K562 (cell line): Measurements from ENCODE around the gene LAGE3. TPM values are rescaled to one million over a fixed set of nuclear protein-coding genes. Genes with fewer than 3 reads are reported as not detected.
A peak's percentile ranks its signal among the peaks of the same experiment; 100 is the strongest.

Source experiments
- EP400 ChIP-seq: fragments of 450-650 bp; IDR thresholded peaks from 2 replicates; pipeline ENCODE4 v1.6.1; 2017; ENCODE audit warnings: antibody characterized with exemption, mild to moderate bottlenecking, moderate library complexity
- HNRNPH1 ChIP-seq: fragments of 200-400 bp; formaldehyde crosslinking; optimal IDR thresholded peaks from 2 replicates; pipeline ENCODE3; 2017; ENCODE audit warnings: low read depth, mild to moderate bottlenecking, low read length, moderate library complexity
- KAT7 ChIP-seq: sonication (generic); formaldehyde crosslinking; IDR thresholded peaks from 2 replicates; pipeline ENCODE4 v1.8.0; 2022; ENCODE audit warnings: missing genetic modification reagents, mild to moderate bottlenecking, borderline replicate concordance
- KDM4B ChIP-seq, 2 experiments: fragments of 450-650 bp in 1 of 2; sonication (generic) in 1 of 2; IDR thresholded peaks; 2 replicates each; pipeline ENCODE4 v1.6.1; 2016 to 2017; ENCODE audit warnings: borderline replicate concordance in 2 of 2, antibody characterized with exemption in 1 of 2, low read depth in 1 of 2, mild to moderate bottlenecking in 1 of 2
- KLF10 ChIP-seq: fragments of 250-450 bp; sonication (Bioruptor Pico); IDR thresholded peaks from 2 replicates; pipeline ENCODE4 v1.6.1; 2021; ENCODE audit warnings: matching md5 sums
- POLR3A ChIP-seq: IDR thresholded peaks from 2 replicates; pipeline ENCODE4 v1.6.1; 2011; ENCODE audit warnings: borderline replicate concordance, mild to moderate bottlenecking, moderate library complexity; ENCODE audit not compliant: insufficient read length, insufficient read depth; ENCODE audit errors: extremely low read depth
- PTBP1 ChIP-seq: fragments of 200-400 bp; formaldehyde crosslinking; IDR thresholded peaks from 2 replicates; pipeline ENCODE4 v1.6.1; 2017; ENCODE audit warnings: low read depth, low read length
- RUNX1 ChIP-seq: sonication (generic); IDR thresholded peaks from 2 replicates; pipeline ENCODE4 v1.6.1; 2016; ENCODE audit warnings: antibody characterized with exemption, low read depth
- TAF1 ChIP-seq: IDR thresholded peaks from 2 replicates; pipeline ENCODE4 v1.6.1; 2011; ENCODE audit warnings: mild to moderate bottlenecking, low read length, moderate library complexity; ENCODE audit not compliant: insufficient read depth, control insufficient read depth, severe bottlenecking; ENCODE audit errors: extremely low read depth
- ZKSCAN3 ChIP-seq: fragments of 250-450 bp; sonication (Bioruptor Pico); IDR thresholded peaks from 2 replicates; pipeline ENCODE4 v1.4.0; 2020
- ZNF134 ChIP-seq: fragments of 250-450 bp; sonication (Bioruptor Pico); conservative IDR thresholded peaks from 2 replicates; pipeline ENCODE4 v1.4.0; 2020
- polyA plus RNA-seq, 8 experiments: library from polyadenylated mRNA; depleted of rRNA in 4 of 8; stranded (reverse) in 5 of 8; unstranded in 3 of 8; fragments of >200 nt; fragmentation: Nextera tagmentation in 2 of 8; fragmentation: Illumina TruSeq in 1 of 8; extraction: Ambion mirVana in 2 of 8; extraction: Trizol in 1 of 8; gene quantifications; 2 replicates each; pipeline versions ENCODE4 v1.2.1 to v1.2.3, GENCODE V29; 2011 to 2014; ENCODE audit warnings: inconsistent platforms in 1 of 8, missing spikeins in 1 of 8
- total RNA-seq, 7 experiments: library from RNA; depleted of rRNA in 6 of 7; stranded (reverse); fragments of >200 nt in 6 of 7; fragmentation: Illumina TruSeq in 2 of 7; extraction: Trizol in 2 of 7; gene quantifications; 2 replicates each; pipeline versions ENCODE4 v1.2.1 to v1.2.3, GENCODE V29; 2011 to 2021; ENCODE audit warnings: low replicate concordance in 1 of 7
- TF ChIP-seq, protein P1 (sequence below): fragments of 250-450 bp; sonication (Bioruptor Pico); IDR thresholded peaks from 2 replicates; pipeline ENCODE4 v1.6.1; 2021; ENCODE audit warnings: mild to moderate bottlenecking
- TF ChIP-seq, protein P2 (sequence below): fragments of 250-450 bp; sonication (Bioruptor Pico); IDR thresholded peaks from 2 replicates; pipeline ENCODE4 v1.9.0; 2021; ENCODE audit warnings: mild to moderate bottlenecking, inconsistent platforms
- TF ChIP-seq, protein P3 (sequence below): sonication (generic); formaldehyde crosslinking; IDR thresholded peaks from 2 replicates; pipeline ENCODE4 v1.8.0; 2023; ENCODE audit warnings: mild to moderate bottlenecking, missing genetic modification reagents
- TF ChIP-seq, protein P4 (sequence below): fragments of 150-350 bp; conservative IDR thresholded peaks from 2 replicates; pipeline ENCODE4 v1.6.1; 2014; ENCODE audit warnings: low read length
- TF ChIP-seq, protein P5 (sequence below): sonication (generic); formaldehyde crosslinking; IDR thresholded peaks from 2 replicates; pipeline ENCODE4 v1.8.1; 2023; ENCODE audit warnings: mild to moderate bottlenecking, missing genetic modification reagents, moderate library complexity

The LAGE3 gene
- total and polyA plus RNA-seq, 9 of the 15 experiments (the other 6 are each of a cell fraction or from before 2014, with no cell fraction given), result 28.2 to 125 (median 35.8) TPM

DNA sequence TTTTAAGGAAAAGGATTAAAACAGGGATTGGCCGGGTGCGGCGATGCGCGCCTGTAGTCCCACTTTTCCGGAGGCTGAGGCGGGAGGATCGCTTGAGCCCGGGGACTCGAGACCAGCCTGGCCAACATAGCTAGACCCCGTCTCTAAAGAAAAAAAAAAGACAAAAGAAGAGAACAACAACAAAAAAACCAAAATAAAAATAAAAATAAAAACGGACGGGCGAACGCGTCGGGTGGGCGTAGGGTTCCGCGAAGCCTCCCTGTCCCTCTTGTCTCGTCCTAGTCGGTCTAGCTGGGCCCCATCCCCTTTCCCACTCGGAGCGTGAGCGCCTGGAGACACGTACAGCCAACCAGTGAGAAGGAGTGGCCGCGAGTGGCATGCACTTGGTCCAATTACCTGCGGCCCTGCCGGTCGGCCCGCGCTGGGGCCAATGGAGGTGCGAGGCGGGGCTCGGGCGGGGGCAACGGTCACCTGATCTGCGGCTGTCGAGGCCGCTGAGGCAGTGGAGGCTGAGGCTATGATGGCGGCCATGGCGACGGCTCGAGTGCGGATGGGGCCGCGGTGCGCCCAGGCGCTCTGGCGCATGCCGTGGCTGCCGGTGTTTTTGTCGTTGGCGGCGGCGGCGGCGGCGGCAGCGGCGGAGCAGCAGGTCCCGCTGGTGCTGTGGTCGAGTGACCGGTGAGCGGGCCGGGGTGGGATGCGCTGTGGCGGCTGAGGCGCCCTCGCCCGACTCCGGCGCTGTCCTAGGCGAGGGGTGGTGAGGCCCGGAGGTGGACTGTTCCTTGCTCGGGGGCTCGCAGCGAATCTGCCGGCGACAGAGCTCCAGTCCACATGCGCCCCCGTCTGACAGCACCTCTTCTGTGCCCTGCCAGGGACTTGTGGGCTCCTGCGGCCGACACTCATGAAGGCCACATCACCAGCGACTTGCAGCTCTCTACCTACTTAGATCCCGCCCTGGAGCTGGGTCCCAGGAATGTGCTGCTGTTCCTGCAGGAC is 50.6 kb downstream of the LAGE3 start, which contains the start of gene ATP6AP1 (continued):
- TF ChIP-seq KDM4B (IDR thresholded peaks at IDR 0.05; ENCODE audit: borderline replicate concordance in 2 of 2, low read depth in 1 of 2) (peak in 1 of 2 experiments; percentile 74; a peak in 1 of 4 replicates), EP400 (peak; percentile 59; the same call in 1 of the 2 replicates), KAT7 (CRISPR knock-in tag) (peak; percentile 22; the same call in 1 of the 2 replicates), ZNF134 (CRISPR knock-in tag) (no peak), HNRNPH1 (no peak), ZKSCAN3 (no peak), PTBP1 (no peak), POLR3A (no peak), KLF10 (CRISPR knock-in tag) (no peak), RUNX1 (0 out of 2 replicates have a peak, but pooled peaks have one; percentile 52), TAF1 (peak; percentile 36)
- TF ChIP-seq, protein P1, sequence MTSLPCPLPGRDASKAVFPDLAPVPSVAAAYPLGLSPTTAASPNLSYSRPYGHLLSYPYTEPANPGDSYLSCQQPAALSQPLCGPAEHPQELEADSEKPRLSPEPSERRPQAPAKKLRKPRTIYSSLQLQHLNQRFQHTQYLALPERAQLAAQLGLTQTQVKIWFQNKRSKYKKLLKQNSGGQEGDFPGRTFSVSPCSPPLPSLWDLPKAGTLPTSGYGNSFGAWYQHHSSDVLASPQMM, result no peak
- TF ChIP-seq, protein P2, sequence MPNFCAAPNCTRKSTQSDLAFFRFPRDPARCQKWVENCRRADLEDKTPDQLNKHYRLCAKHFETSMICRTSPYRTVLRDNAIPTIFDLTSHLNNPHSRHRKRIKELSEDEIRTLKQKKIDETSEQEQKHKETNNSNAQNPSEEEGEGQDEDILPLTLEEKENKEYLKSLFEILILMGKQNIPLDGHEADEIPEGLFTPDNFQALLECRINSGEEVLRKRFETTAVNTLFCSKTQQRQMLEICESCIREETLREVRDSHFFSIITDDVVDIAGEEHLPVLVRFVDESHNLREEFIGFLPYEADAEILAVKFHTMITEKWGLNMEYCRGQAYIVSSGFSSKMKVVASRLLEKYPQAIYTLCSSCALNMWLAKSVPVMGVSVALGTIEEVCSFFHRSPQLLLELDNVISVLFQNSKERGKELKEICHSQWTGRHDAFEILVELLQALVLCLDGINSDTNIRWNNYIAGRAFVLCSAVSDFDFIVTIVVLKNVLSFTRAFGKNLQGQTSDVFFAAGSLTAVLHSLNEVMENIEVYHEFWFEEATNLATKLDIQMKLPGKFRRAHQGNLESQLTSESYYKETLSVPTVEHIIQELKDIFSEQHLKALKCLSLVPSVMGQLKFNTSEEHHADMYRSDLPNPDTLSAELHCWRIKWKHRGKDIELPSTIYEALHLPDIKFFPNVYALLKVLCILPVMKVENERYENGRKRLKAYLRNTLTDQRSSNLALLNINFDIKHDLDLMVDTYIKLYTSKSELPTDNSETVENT (CRISPR knock-in tag), result 0 out of 2 replicates have a peak, but pooled peaks have one; percentile 58
- TF ChIP-seq, protein P3, sequence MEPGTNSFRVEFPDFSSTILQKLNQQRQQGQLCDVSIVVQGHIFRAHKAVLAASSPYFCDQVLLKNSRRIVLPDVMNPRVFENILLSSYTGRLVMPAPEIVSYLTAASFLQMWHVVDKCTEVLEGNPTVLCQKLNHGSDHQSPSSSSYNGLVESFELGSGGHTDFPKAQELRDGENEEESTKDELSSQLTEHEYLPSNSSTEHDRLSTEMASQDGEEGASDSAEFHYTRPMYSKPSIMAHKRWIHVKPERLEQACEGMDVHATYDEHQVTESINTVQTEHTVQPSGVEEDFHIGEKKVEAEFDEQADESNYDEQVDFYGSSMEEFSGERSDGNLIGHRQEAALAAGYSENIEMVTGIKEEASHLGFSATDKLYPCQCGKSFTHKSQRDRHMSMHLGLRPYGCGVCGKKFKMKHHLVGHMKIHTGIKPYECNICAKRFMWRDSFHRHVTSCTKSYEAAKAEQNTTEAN (CRISPR knock-in tag), result no peak
- TF ChIP-seq, protein P4, sequence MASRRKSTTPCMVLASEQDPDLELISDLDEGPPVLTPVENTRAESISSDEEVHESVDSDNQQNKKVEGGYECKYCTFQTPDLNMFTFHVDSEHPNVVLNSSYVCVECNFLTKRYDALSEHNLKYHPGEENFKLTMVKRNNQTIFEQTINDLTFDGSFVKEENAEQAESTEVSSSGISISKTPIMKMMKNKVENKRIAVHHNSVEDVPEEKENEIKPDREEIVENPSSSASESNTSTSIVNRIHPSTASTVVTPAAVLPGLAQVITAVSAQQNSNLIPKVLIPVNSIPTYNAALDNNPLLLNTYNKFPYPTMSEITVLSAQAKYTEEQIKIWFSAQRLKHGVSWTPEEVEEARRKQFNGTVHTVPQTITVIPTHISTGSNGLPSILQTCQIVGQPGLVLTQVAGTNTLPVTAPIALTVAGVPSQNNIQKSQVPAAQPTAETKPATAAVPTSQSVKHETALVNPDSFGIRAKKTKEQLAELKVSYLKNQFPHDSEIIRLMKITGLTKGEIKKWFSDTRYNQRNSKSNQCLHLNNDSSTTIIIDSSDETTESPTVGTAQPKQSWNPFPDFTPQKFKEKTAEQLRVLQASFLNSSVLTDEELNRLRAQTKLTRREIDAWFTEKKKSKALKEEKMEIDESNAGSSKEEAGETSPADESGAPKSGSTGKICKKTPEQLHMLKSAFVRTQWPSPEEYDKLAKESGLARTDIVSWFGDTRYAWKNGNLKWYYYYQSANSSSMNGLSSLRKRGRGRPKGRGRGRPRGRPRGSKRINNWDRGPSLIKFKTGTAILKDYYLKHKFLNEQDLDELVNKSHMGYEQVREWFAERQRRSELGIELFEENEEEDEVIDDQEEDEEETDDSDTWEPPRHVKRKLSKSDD, result no peak
- TF ChIP-seq, protein P5, sequence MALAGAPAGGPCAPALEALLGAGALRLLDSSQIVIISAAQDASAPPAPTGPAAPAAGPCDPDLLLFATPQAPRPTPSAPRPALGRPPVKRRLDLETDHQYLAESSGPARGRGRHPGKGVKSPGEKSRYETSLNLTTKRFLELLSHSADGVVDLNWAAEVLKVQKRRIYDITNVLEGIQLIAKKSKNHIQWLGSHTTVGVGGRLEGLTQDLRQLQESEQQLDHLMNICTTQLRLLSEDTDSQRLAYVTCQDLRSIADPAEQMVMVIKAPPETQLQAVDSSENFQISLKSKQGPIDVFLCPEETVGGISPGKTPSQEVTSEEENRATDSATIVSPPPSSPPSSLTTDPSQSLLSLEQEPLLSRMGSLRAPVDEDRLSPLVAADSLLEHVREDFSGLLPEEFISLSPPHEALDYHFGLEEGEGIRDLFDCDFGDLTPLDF (CRISPR knock-in tag), result no peak
